ENCODE results near the gene AGT. TPM values are rescaled to one million over a fixed set of nuclear protein-coding genes. Genes with fewer than 3 reads are reported as not detected.

Gene AGT
- total RNA-seq, 2 experiments from 2014 or later = not detected

Other genes with a start within 250 kb of the AGT start
- 10 to 100 TPM; 30.0 to 31.1 TPM for gene COG2, start 71.6 kb downstream of the AGT start, total RNA-seq
- not detected for gene CAPN9, start 33.3 kb upstream of the AGT start, total RNA-seq
- 1 to 10 TPM; 2.8 to 3.8 TPM for gene C1orf198, start 154.4 kb upstream of the AGT start, total RNA-seq

All from activated naive CD8-positive, alpha-beta T cell treated with anti-CD3 and anti-CD28 coated beads, Interleukin-2, amount 10 ng/mL, durations not matched to agents 7 days and 5 days (primary cell).